HEK293T (cell line): ENCODE measurements around the gene DEDD2.

Source experiments
- ARNT ChIP-seq: fragments of 450-650 bp; IDR thresholded peaks from 2 replicates; pipeline ENCODE4 v1.6.1; 2017; ENCODE audit warnings: mild to moderate bottlenecking
- CTBP1 ChIP-seq: fragments of 450-650 bp; IDR thresholded peaks from 2 replicates; pipeline ENCODE4 v1.6.1; 2016; ENCODE audit warnings: borderline replicate concordance
- ELF4 ChIP-seq: fragments of 450-650 bp; IDR thresholded peaks from 2 replicates; pipeline ENCODE4 v1.6.1; 2017; ENCODE audit warnings: antibody characterized with exemption
- FOXM1 ChIP-seq: fragments of 450-650 bp; IDR thresholded peaks from 2 replicates; pipeline ENCODE4 v1.6.1; 2017; ENCODE audit warnings: mild to moderate bottlenecking, borderline replicate concordance
- HDGF ChIP-seq: fragments of 450-650 bp; IDR thresholded peaks from 2 replicates; pipeline ENCODE4 v1.6.1; 2017; ENCODE audit warnings: antibody characterized with exemption, borderline replicate concordance
- PKNOX1 ChIP-seq: fragments of 450-650 bp; IDR thresholded peaks from 2 replicates; pipeline ENCODE4 v1.6.1; 2016
- TARDBP ChIP-seq: fragments of 450-650 bp; IDR thresholded peaks from 2 replicates; pipeline ENCODE4 v1.6.1; 2016
- ZNF384 ChIP-seq: fragments of 450-650 bp; IDR thresholded peaks from 2 replicates; pipeline ENCODE4 v1.6.1; 2016

GRCh38 chr19:42153672-42154433 is 63.6 kb downstream of the DEDD2 start:
- TF ChIP-seq TARDBP = no peak
- TF ChIP-seq FOXM1 = no peak
- TF ChIP-seq ZNF384 = no peak
- TF ChIP-seq PKNOX1 = no peak
- TF ChIP-seq HDGF = no peak
- TF ChIP-seq CTBP1 = no peak
- no peak for TF ChIP-seq ARNT
- no peak for TF ChIP-seq ELF4
